ENCODE measurements around the gene ADAMTS3.

Gene ADAMTS3

GRCh38 chr4:72341432-72341820 is 227.6 kb downstream of the ADAMTS3 start:
- H3K4me3 ChIP-seq (ENCODE audit: low read depth, low read length), result no peak overlapping the region
- TF ChIP-seq, protein P1, sequence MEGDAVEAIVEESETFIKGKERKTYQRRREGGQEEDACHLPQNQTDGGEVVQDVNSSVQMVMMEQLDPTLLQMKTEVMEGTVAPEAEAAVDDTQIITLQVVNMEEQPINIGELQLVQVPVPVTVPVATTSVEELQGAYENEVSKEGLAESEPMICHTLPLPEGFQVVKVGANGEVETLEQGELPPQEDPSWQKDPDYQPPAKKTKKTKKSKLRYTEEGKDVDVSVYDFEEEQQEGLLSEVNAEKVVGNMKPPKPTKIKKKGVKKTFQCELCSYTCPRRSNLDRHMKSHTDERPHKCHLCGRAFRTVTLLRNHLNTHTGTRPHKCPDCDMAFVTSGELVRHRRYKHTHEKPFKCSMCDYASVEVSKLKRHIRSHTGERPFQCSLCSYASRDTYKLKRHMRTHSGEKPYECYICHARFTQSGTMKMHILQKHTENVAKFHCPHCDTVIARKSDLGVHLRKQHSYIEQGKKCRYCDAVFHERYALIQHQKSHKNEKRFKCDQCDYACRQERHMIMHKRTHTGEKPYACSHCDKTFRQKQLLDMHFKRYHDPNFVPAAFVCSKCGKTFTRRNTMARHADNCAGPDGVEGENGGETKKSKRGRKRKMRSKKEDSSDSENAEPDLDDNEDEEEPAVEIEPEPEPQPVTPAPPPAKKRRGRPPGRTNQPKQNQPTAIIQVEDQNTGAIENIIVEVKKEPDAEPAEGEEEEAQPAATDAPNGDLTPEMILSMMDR (IDR thresholded peaks at IDR 0.05; ENCODE audit: borderline replicate concordance, insufficient read depth, low read depth, low read length), result no peak

DNA sequence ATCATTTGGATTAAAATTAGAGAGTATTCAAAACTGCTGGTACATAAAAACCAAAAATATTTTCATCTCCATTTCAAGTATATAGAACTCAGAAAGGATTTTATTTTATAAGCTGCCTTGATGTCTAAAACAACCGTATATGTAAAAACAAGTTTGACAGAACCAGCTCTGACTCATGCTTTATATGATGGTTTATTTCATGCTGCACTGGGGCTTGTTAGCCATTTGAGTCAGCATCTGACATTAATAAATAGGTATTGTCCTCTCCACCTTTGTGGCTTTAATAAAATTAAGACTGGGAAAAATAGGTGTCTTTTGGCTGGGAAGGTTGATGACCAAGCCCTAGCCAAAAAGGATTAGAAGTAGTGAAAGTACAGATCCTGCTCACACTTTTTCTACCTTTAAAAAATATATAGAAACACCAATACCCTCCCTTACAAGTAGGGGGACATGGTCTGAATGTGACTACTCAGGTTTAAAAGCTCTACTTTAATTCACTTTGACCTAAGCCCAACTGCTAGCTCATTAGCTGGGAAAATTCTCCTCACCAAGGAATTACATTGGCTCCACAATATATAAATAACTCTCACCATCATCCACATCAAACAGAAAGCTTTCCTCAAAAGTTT is 228.1 kb downstream of the ADAMTS3 start:
- TF ChIP-seq, protein P1 (IDR thresholded peaks at IDR 0.05; ENCODE audit: borderline replicate concordance, insufficient read depth, low read depth, low read length), result no peak
- H3K4me3 ChIP-seq (ENCODE audit: low read depth, low read length), result no peak overlapping the region

DNA sequence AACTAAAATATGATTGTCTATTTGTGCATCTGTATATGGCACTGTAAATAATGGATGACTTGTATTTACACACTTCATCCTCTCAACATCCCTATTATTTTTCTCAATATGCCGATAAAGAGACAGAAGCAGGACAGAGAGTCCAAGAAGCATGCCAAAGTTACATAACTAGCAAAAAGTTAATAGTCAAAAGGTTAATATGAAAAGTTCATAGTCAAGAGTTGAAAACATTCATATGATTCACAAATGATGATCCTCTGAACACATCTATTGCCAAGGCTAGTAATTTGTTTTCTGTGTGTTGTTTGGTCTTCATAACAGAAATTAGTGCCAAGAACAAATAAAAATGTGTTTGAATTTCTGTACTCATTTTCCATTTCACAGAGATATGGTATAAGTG is 231.0 kb downstream of the ADAMTS3 start:
- H3K4me3 ChIP-seq (ENCODE audit: low read depth, low read length), result no peak overlapping the region

GRCh38 chr4:72330381-72330780 is 238.6 kb downstream of the ADAMTS3 start:
- TF ChIP-seq, protein P1 (IDR thresholded peaks at IDR 0.05; ENCODE audit: borderline replicate concordance, insufficient read depth, low read depth, low read length), result no peak
- no peak overlapping the region for H3K4me3 ChIP-seq (ENCODE audit: low read depth, low read length)

More for the DNA sequence above, 231.0 kb downstream of the ADAMTS3 start:
- TF ChIP-seq, protein P1 (IDR thresholded peaks at IDR 0.05; ENCODE audit: borderline replicate concordance, insufficient read depth, low read depth, low read length), result no peak

GRCh38 chr4:72326692-72327632 is 242.1 kb downstream of the ADAMTS3 start:
- H3K4me3 ChIP-seq (ENCODE audit: low read depth, low read length), result no peak overlapping the region
- TF ChIP-seq, protein P1 (IDR thresholded peaks at IDR 0.05; ENCODE audit: borderline replicate concordance, insufficient read depth, low read depth, low read length), result peak; percentile 26; the same call in 1 of the 2 replicates

GRCh38 chr4:72325215-72325614 is 243.8 kb downstream of the ADAMTS3 start:
- H3K4me3 ChIP-seq (ENCODE audit: low read depth, low read length), result no peak overlapping the region
- TF ChIP-seq, protein P1 (IDR thresholded peaks at IDR 0.05; ENCODE audit: borderline replicate concordance, insufficient read depth, low read depth, low read length), result no peak
